ENCODE data around the gene CDK2AP2. TPM values are rescaled to one million over a fixed set of nuclear protein-coding genes. Genes with fewer than 3 reads are reported as not detected.
"Not testable (repeated sequence)": the region's sequence is repeated elsewhere in the genome, so short reads cannot be mapped to it uniquely, and the experiment has no call there.

CDK2AP2 gene
- total RNA-seq, 1 experiment from 2014 or later: 34.0 TPM

GRCh38 chr11:67523556-67524479 is 15.9 kb upstream of the CDK2AP2 start:
- DNase-seq (ENCODE audit: low read depth): no peak

GRCh38 chr11:67522844-67523555 is 15.0 kb upstream of the CDK2AP2 start, which contains the start of gene CABP2:
TSS of gene CABP2 (minus strand) at chr11:67523446. CDS start at chr11:67523326, 120 bp downstream.
- DNase-seq (ENCODE audit: low read depth): no peak

GRCh38 chr11:67522338-67522737 is 14.4 kb upstream of the CDK2AP2 start:
- no peak for DNase-seq (ENCODE audit: low read depth)

- DNase-seq (ENCODE audit: low read depth): no peak
Measured at GRCh38 chr11:67521924-67522323, 14.0 kb upstream of the CDK2AP2 start.

GRCh38 chr11:67520856-67521824 is 13.2 kb upstream of the CDK2AP2 start:
- DNase-seq (ENCODE audit: low read depth): no peak

- no peak for DNase-seq (ENCODE audit: low read depth)
Measured at GRCh38 chr11:67519726-67520125, 11.8 kb upstream of the CDK2AP2 start.

GRCh38 chr11:67517784-67518552 is 10.0 kb upstream of the CDK2AP2 start:
- DNase-seq (ENCODE audit: low read depth): no peak

- DNase-seq (ENCODE audit: low read depth): no peak
Measured at GRCh38 chr11:67516806-67517205, 8.8 kb upstream of the CDK2AP2 start.

- no peak for DNase-seq (ENCODE audit: low read depth)
Measured at GRCh38 chr11:67514116-67514515, 6.2 kb upstream of the CDK2AP2 start.

- not testable (repeated sequence) for DNase-seq (ENCODE audit: low read depth)
Measured at GRCh38 chr11:67511558-67511957, 3.6 kb upstream of the CDK2AP2 start.

GRCh38 chr11:67510023-67510345 is 2.0 kb upstream of the CDK2AP2 start:
- peak; percentile 6 for DNase-seq (ENCODE audit: low read depth)

GRCh38 chr11:67508486-67509121 is 642 bp upstream of the CDK2AP2 start:
- DNase-seq (ENCODE audit: low read depth): peak; percentile 92

- DNase-seq (ENCODE audit: low read depth): no peak
Measured at GRCh38 chr11:67507242-67507863, 609 bp downstream of the CDK2AP2 start.

GRCh38 chr11:67506426-67507051 is 1.4 kb downstream of the CDK2AP2 start:
- no peak for DNase-seq (ENCODE audit: low read depth)

- DNase-seq (ENCODE audit: low read depth): peak; percentile 97
Measured at GRCh38 chr11:67505605-67506396, 2.2 kb downstream of the CDK2AP2 start.

- peak; percentile 35 for DNase-seq (ENCODE audit: low read depth)
Measured at GRCh38 chr11:67504950-67505581, 2.9 kb downstream of the CDK2AP2 start, which contains the start of gene PITPNM1. TSS of gene PITPNM1 (minus strand) at chr11:67505363. CDS start at chr11:67504180, 1,183 bp downstream.

GRCh38 chr11:67504005-67504949 is 3.7 kb downstream of the CDK2AP2 start:
- DNase-seq (ENCODE audit: low read depth): peak; percentile 8
